Stimulated activated CD8-positive, alpha-beta memory T cell treated with anti-CD3 and anti-CD28 coated beads, Interleukin-4, amount 100 ng/mL, for 24 hours (primary cell): ENCODE results near the gene PTCH2.
A peak's percentile ranks its signal among the peaks of the same experiment; 100 is the strongest.
"Not testable (repeated sequence)": the region's sequence is repeated elsewhere in the genome, so short reads cannot be mapped to it uniquely, and the experiment has no call there.

Experiments used
- DNase-seq: peaks from one replicate; pipeline ENCODE4 v3.0.0-alpha.2; 2020; ENCODE audit warnings: low read depth

Gene PTCH2

GRCh38 chr1:44819608-44820327, 23.3 kb downstream of the PTCH2 start:
- peak; percentile 70 for DNase-seq

DNA sequence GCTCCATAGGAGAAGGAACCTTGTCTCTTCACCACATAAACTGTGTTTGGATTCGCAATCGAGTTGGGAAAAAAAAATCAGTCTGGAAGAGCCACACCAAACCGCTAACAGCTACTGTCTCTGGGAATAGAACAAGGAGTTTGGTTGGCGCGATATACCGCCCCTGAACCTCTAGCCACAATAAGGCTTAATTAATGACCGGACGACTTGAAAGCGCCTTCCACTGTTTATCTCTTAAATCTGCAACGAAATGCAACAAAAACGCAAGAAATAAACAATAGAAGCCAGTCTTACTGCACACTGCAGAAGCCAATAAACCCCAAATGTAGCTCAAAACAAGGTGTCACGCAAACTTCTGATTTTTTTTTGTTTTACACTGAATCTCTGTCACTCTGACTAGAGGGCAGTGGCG, 23.9 kb downstream of the PTCH2 start:
- no peak for DNase-seq

- DNase-seq, result no peak
Observed at GRCh38 chr1:44817771-44818495, 25.1 kb downstream of the PTCH2 start.

GRCh38 chr1:44817307-44817706, 25.7 kb downstream of the PTCH2 start:
- no peak for DNase-seq

- not testable (repeated sequence) for DNase-seq
Observed at GRCh38 chr1:44815926-44816325, 27.1 kb downstream of the PTCH2 start.

GRCh38 chr1:44812822-44813543, 30.1 kb downstream of the PTCH2 start:
- no peak for DNase-seq

GRCh38 chr1:44811234-44811633, 31.8 kb downstream of the PTCH2 start:
- no peak for DNase-seq

DNA sequence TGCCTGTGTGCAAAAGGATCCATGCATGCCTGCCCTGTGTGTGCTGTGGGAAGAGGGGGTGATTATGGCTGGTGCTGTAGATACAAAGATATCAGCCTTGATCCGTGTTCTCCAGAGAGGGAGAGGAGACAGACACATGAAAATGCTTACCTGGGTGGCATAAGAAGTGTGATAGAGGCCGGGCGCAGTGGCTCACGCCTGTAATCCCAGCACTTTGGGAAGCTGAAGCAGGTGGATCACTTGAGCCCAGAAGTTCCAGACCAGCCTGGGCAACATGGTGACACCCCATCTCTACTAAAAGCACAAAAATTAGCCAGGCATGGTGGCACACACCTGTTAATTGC, 32.3 kb downstream of the PTCH2 start:
- DNase-seq, result not testable (repeated sequence)

GRCh38 chr1:44810101-44810761, 32.8 kb downstream of the PTCH2 start:
- DNase-seq, result no peak

- peak; percentile 78 for DNase-seq
Observed at GRCh38 chr1:44808938-44809917, 33.8 kb downstream of the PTCH2 start.

DNA sequence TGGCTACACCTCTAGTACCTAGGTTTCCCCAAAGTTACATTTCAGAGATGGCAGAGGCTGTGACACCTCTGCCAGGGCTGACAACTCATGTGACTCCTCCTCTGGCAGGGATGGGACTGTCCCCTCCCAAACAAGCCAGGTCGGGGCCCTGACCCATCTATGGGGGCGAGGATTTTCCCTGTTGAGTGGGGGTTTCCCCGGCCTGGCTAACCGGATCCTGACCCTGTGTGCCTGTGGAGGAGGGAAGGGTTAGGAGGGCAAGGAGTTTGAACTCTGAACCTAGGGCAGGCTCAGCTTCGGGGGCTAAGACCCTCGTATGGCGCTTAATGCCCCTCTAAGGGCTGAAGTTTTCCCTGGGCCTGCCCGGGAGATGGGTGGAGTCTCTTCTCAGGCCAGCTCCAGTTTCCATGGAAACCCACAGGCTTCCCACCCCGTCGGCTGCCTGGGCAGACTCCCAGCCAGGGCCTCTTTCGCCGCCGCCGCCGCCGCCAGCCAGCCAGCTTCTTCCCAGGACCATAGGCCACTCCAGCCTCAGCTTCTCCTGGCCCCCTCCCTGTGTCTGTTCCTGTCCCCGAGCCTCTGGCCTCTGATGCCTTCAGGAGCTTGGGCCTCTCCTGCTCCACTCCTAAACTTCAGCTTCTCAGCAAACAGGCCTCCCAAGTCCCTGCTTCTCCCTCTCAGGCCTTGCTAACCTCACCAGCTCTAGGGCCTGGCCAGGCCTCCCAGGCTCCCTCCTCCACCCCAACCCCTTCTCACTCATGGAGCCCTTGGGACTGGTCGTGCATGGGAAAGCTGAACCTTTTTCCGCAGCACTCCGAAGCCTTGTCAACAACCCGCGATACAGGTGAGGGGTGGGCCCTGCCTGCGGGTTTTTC, 34.8 kb downstream of the PTCH2 start, which contains the start of gene BTBD19:
Gene BTBD19 (plus strand): TSS at position 461 of the 875 bp plus-strand sequence. CDS start 298 bp downstream, at position 759.
- peak; percentile 63 for DNase-seq

GRCh38 chr1:44807364-44808062, 35.5 kb downstream of the PTCH2 start:
- DNase-seq, result peak; percentile 79

- DNase-seq, result no peak
Observed at GRCh38 chr1:44806704-44807363, 36.2 kb downstream of the PTCH2 start, which contains the start of gene DYNLT4. Gene DYNLT4 (minus strand): TSS chr1:44807351. CDS start chr1:44806668, 683 bp downstream.

GRCh38 chr1:44806025-44806703, 36.9 kb downstream of the PTCH2 start:
- DNase-seq, result no peak

- no peak for DNase-seq
Observed at GRCh38 chr1:44805311-44806024, 37.6 kb downstream of the PTCH2 start.

GRCh38 chr1:44803312-44804095, 39.5 kb downstream of the PTCH2 start:
- no peak for DNase-seq

- DNase-seq, result no peak
Observed at GRCh38 chr1:44803062-44803311, 40.1 kb downstream of the PTCH2 start.
